GM21367 (cell line): ENCODE measurements around the gene DEDD.

Experiments
- ATAC-seq: cut with Tn5 transposase; IDR thresholded peaks from one replicate; pipeline ENCODE4 v1.9.1; 2021; ENCODE audit not compliant: unreplicated experiment

The DEDD gene

GRCh38 chr1:161076410-161076809, 56.1 kb downstream of the DEDD start:
- ATAC-seq: no peak

DNA sequence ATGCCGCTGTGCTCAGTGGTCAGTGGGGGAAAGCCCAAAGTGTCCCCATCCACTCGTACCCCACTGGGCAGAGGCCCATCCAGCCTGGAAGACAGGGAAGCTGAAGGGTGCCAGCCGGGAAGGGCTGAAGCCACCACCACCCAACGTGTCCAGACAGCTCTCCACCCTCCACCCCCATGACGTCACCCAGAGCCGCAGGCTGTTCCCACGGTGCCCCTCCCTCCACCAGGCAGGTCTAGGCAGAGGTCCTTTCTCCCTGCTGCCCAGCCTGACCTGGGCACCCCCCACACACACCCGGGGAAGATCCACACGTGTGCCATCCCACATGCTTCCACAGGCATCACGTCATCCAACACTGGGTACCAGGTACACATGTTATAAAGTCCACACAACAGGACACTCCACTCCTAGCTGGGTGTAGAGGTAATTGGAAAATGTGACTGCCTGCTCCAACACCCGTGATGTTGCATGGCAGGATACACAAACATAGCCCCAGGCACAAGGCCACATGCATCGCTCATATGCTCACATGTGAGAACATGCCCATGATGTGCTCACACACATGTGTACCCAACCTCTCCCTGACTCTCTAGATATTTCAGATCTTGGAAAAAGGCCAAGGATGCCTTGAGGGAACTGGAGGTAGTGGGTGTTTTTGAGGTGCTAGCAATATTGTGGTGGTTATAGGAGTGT, 57.6 kb downstream of the DEDD start:
- ATAC-seq: no peak

DNA sequence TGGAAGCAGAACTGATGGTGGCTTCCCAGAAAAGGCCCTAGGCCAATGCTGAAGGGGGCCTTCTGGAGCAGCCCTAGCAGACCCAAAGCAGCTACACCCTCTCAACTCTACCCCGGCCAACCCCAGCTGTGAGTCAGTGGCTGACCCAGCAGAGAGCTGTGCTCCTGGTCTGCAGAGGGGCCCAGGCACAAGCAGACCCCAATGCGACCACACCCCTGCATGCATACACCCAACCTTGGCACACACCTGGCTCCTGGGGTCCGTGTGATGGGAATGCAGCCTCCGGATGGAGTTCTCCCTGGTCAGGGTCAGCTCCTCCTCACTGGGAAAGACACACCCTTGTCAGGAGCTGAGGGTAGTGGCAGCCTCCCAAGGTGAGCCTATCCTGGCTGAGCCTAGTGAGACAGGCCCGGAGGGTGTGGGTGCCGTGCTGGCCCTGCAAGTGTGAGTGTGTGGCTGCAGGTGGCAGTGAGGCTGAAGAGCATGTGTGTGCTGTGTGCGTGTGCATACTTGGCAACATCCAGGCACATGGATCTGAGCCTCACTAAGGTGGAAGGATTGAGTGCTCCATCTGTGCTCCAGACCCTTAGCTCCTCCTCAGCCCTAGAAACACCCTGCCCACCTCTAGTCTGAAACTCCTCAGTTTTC, 58.9 kb downstream of the DEDD start:
- no peak for ATAC-seq

DNA sequence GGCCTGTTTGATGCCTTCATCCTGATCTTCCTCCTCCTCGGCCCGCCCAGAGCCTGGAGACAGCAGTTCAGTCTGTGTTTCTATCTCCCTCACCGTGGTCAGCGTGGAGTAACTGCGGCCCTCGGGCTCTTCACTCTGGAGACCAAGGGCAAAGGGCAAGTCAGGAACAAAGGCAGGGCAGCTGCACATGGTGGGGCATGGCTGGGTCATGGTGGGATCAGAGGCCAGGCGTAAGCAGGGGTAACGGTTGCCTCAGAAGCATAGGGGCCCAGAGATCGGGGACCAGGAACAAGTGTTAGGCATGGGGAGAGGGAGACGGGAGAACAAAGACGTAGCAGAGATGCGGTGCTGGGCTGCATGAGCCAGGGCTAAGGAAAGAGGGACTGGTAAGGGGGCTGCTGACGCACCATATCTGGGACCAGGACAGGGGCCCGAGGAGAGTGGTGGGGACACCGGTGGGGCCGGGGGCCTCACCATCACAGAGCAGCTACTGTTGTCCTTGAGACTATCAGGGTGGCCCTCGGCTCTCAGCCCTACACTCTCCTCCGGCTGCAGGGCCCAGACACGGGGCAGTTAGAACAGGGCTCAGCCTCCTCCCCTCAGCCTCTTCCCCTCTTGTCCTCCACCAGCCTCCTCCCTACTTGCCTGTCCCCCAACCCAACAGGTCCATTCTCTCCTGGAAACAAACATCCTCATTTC, 59.6 kb downstream of the DEDD start:
- ATAC-seq: no peak

- ATAC-seq: no peak
Measured at GRCh38 chr1:161071886-161072371, 60.5 kb downstream of the DEDD start.
